Measurements from ENCODE around the gene CBX3. TPM values are rescaled to one million over a fixed set of nuclear protein-coding genes. Genes with fewer than 3 reads are reported as not detected.

CBX3 gene
- total RNA-seq, 2 donors from 2014 or later = 53.7 to 64.2 TPM

DNA sequence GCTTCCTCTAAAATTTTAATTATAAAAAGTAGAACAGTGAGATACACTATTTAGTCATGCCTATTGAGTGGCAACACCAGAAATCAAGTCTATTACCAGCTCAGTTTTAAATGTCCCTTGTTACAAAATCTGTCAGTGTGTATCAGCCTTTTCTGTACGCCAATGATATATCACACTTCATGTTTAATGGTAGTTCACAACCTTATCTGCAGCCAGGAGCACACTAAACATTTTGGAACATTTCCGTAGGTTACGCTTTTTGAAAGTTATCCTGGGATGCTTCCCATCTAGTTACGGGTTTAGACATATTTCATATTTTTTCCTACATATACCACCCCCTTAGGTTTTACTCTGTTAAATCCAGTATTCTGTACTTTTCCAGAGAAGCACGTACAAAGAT, 6.4 kb upstream of the CBX3 start:
- H3K27me3 ChIP-seq (replicated peaks; ENCODE audit: insufficient read depth) = no peaks in the 10 kb centered on the region
- no peak overlapping the region for H3K27ac ChIP-seq
- DNase-seq (ENCODE audit: low spot score) = no peak
- H3K4me3 ChIP-seq = peak overlapping the region; percentile 98
- TF ChIP-seq, protein P1, sequence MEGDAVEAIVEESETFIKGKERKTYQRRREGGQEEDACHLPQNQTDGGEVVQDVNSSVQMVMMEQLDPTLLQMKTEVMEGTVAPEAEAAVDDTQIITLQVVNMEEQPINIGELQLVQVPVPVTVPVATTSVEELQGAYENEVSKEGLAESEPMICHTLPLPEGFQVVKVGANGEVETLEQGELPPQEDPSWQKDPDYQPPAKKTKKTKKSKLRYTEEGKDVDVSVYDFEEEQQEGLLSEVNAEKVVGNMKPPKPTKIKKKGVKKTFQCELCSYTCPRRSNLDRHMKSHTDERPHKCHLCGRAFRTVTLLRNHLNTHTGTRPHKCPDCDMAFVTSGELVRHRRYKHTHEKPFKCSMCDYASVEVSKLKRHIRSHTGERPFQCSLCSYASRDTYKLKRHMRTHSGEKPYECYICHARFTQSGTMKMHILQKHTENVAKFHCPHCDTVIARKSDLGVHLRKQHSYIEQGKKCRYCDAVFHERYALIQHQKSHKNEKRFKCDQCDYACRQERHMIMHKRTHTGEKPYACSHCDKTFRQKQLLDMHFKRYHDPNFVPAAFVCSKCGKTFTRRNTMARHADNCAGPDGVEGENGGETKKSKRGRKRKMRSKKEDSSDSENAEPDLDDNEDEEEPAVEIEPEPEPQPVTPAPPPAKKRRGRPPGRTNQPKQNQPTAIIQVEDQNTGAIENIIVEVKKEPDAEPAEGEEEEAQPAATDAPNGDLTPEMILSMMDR (IDR thresholded peaks at IDR 0.05) = no peak
- no peaks in the 10 kb centered on the region for H3K9me3 ChIP-seq
- no peak for ATAC-seq (ENCODE audit: insufficient number of reproducible peaks, low FRiP score, low read depth)
- peaks cover 56 to 60% of the 10 kb centered on the region in 2 donors for H3K4me1 ChIP-seq (ENCODE audit: control insufficient read depth in 1 of 2, low read depth in 2 of 2)
- peaks cover 67% of the 10 kb centered on the region for H3K36me3 ChIP-seq

DNA sequence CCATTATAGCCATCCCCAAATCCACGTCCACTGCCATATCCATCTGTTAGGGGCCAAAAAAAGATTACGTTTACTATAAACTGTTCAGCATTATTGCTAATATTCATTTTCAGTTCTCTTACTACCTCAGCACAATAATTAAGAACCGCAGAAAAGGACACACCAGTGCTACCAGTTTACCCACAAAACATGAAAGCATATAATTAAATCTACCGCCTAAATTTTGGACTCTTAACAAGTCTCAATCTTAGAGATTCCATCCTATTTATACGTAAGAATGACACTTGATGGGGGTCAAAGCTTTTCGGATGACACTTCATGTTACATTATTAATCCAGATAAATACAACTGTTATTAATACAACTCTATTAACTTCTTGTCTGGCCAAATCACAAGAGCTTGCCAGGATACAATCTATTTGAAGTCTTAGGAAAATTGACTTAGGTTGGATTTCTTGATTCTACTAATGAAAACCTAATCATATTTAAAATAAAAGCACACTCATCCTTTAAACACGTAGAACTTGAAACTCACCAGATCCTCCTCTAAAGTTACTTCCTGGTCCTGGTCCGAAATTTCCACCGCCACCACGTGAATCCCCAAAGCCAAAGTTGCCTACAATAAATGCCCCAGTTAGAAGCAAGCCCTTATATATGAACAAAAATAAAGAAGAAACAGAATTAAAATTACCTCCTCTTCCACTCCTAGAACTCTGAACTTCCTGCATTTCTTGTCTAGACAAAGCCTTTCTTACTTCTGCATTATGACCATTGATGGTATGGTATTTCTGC, 5.5 kb upstream of the CBX3 start:
- Histone ChIP-seq H3K27ac (no peak overlapping the region), H3K36me3 (peaks cover 58% of the 10 kb centered on the region), H3K9me3 (no peaks in the 10 kb centered on the region), H3K4me1 (ENCODE audit: control insufficient read depth in 1 of 2, low read depth in 2 of 2) (peaks cover 56 to 60% of the 10 kb centered on the region in 2 donors), H3K27me3 (replicated peaks; ENCODE audit: insufficient read depth) (no peaks in the 10 kb centered on the region), H3K4me3 (peak overlapping the region; percentile 98)
- DNase-seq (ENCODE audit: low spot score) (no peak), ATAC-seq (ENCODE audit: insufficient number of reproducible peaks, low FRiP score, low read depth) (no peak)
- TF ChIP-seq, protein P1 (IDR thresholded peaks at IDR 0.05) = no peak

GRCh38 chr7:26197153-26198115, 4.1 kb upstream of the CBX3 start:
- no peaks in the 10 kb centered on the region for H3K27me3 ChIP-seq (replicated peaks; ENCODE audit: insufficient read depth)
- no peaks in the 10 kb centered on the region for H3K9me3 ChIP-seq
- TF ChIP-seq, protein P1 (IDR thresholded peaks at IDR 0.05) = no peak
- H3K27ac ChIP-seq = peak overlapping the region in 1 of 2 donors; percentile 45
- peaks cover 51 to 54% of the 10 kb centered on the region in 2 donors for H3K4me1 ChIP-seq (ENCODE audit: control insufficient read depth in 1 of 2, low read depth in 2 of 2)
- DNase-seq (ENCODE audit: low spot score) (no peak), ATAC-seq (ENCODE audit: insufficient number of reproducible peaks, low FRiP score, low read depth) (no peak)
- peak overlapping the region; percentile 98 for H3K4me3 ChIP-seq
- H3K36me3 ChIP-seq = peaks cover 46% of the 10 kb centered on the region

DNA sequence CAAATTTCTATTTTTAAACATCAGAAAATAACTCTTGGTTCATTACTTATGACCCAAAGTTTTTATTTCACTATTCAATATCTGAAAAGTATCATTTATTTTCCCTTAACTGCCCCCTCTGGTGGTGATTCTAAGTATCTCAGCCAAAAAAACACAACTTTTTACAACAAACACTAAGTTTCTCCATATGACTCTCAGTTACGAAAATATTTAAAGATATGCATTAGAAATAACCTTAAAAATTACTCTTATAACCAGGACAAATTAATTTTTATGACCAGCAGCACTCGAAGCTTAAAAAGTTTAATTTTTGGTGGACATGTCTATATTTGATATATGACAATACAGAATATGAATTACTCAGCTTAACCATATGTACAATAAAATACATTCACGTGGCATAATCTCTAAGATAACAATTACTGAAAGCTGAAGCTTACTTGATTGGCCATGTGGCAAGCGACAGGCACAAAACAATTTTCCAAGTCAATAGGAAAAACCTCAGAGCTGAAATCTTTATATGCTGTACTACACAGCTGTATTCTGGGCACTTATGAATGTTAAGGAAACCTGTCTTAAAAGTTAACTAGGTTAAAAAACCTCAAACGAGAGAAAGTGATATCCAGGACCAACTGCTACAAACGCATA, 3.3 kb upstream of the CBX3 start:
- H3K4me1 ChIP-seq (ENCODE audit: control insufficient read depth in 1 of 2, low read depth in 2 of 2) = peaks cover 47 to 51% of the 10 kb centered on the region in 2 donors
- no peaks in the 10 kb centered on the region for H3K27me3 ChIP-seq (replicated peaks; ENCODE audit: insufficient read depth)
- no peak for DNase-seq (ENCODE audit: low spot score)
- TF ChIP-seq, protein P1 (IDR thresholded peaks at IDR 0.05) = peak; percentile 76
- H3K9me3 ChIP-seq = no peaks in the 10 kb centered on the region
- H3K27ac ChIP-seq = peak overlapping the region in 1 of 2 donors; percentile 100
- peak overlapping the region; percentile 98 for H3K4me3 ChIP-seq
- no peak for ATAC-seq (ENCODE audit: insufficient number of reproducible peaks, low FRiP score, low read depth)
- peaks cover 38% of the 10 kb centered on the region for H3K36me3 ChIP-seq

All from thoracic aorta (tissue), 2 donors.